Measurements from ENCODE around the gene GRK4.
A peak's percentile ranks its signal among the peaks of the same experiment; 100 is the strongest.

Gene GRK4

DNA sequence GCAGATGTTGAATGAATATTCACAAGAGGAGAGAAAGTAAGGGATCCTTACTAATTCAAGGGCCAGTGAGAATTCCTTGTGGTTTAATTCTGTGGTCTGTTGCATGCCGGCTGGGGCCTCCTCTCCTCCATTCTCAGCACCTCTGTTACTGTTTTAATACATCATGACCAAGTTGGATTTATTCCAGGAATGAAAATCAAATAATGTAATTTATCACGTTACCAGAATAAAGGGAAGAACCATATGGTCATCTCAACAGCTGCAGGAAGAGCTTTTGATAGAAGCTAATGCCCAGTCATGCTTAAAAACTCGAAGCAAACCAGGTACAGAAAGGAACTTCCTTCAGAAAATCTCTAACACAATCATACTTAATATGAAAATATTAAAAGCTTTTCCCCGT is 54.1 kb downstream of the GRK4 start:
- DNase-seq: no peak

DNA sequence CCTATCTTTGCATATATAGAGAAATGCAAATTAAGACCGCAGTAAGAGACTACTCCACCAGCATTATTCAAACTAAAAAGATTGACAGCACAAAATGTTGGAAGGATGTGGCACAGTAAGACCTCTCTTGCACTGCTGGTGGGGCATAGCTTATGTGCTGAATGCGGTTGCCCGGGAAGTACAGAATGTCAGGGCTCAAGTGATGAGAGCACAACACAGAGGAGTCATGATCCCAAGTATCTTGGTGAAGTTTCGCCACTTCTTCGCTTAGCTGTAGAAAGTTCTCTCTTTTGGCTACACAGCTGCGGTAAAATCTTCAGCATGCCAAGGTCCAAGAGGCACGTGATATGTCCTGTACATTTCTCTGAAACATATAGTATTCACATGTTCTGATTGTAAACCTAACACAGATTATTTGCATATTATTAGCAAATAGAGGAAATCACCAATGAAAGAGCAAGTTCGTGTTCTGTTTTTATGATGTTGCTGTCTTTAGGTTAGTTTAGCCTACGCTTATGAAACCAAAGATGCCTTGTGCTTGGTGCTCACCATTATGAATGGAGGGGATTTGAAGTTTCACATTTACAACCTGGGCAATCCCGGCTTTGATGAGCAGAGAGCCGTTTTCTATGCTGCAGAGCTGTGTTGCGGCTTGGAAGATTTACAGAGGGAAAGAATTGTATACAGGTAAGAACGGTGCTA is 55.9 kb downstream of the GRK4 start:
- DNase-seq: no peak

DNA sequence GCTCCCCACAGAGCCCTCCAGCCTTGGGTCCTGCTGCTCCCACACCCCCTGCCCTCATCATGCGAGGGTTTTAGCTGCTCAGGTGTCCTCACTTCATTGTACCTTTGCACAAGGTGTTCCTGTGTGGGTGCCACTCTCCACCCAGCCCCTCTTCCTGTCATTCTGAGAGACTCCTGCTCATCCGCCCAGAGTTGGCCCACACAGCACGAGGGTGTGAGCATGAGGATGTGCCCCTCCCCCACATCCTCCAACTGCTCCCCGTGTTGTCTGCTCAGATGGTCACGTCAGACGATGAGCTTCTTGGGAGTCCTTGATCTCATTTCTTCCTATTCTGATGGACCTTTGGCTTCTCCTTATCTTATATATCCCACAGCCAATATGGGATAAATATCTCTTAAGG is 57.8 kb downstream of the GRK4 start:
- no peak for DNase-seq

DNA sequence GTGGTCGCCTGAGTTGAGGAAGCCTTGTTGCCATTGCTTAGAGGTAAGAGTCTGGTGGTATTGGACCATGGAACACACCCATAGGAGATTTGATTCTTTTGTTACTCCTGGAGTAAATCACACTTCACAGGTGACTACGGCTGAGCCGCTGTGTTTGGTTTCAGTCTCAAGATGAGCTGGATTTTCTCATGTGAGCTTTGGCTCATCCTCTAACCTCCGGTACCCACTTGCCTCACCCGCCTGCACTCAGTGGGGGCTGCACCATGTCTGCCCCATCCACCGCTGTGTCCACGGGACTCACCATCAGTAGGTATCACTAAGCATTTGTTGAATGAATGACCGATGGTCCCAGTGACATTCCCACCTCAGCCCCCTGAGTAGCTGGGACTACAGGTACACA is 58.3 kb downstream of the GRK4 start:
- DNase-seq: no peak

DNA sequence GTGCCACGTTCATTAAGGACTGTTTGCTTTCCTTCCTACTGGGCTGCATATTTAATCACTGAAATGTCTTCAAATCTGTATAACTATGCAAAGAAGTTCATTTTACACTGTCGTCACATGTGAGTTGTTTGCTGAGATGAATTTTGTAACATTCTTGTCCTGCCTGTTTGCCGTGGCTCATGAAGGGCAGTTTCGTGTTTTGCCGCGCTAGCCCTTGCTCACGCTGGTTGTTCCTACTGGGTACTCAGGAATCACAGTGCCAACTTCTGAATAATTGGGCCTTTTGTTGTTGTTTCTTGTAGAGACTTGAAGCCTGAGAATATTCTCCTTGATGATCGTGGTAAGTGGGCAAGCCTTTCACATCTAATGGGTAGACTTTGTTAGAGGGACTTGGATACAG is 58.7 kb downstream of the GRK4 start:
- DNase-seq: no peak

DNA sequence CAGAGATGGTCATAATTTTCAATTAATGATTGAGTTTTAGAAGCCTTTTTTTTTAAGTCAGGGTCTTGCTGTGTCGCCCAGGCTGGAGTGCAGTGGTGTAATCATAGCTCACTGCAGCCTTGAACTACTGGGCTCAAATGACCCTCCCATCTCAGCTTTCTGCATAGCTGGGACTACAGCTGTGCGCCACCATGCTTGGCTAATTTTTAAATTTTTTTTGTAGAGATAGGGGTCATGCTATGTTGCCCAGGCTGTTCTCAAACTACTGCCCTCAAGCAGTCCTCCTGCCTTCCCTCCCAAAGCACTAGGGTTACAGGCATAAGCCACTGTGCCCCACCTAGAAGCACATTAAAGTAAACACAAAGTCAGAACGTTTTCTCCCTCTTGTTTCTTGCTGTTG is 59.3 kb downstream of the GRK4 start:
- no peak for DNase-seq

DNA sequence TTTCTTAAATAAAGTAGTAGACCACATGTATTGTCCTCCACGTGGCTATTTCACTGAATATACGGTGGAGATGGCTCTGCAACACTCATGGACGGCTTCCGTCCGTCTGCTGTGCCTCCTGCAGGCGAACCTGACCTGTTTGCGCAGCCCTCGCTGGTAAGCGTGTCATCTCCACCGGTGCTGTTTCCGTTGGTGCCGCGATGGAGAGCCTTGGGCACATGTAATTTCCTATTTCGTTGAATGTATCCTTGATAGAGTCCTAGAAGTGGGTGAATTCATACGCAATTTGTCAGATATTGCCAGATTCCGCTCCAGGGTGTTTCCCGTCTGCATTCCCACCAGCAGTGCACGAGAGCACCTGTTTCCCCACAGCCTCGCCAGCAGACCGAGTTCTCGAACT is 62.5 kb downstream of the GRK4 start:
- no peak for DNase-seq

DNA sequence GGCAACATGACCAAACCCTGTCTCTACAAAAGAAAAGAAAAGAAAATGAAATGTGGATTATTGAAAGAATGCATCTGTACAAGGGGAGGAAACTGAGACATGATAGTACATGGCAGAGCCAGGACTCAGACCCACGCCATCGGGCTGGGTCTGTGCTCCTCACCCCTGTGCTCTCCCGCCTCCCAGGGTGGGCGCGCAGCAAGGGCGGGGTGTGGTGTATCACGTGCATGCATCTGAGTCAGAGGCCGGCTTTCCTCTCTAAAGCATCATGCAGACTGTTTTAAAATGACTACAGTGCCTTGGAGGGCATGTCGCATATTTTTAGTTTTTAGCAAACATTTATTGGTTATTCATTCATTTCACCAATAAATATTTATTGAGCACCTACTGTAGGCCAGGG is 63.2 kb downstream of the GRK4 start:
- no peak for DNase-seq

DNA sequence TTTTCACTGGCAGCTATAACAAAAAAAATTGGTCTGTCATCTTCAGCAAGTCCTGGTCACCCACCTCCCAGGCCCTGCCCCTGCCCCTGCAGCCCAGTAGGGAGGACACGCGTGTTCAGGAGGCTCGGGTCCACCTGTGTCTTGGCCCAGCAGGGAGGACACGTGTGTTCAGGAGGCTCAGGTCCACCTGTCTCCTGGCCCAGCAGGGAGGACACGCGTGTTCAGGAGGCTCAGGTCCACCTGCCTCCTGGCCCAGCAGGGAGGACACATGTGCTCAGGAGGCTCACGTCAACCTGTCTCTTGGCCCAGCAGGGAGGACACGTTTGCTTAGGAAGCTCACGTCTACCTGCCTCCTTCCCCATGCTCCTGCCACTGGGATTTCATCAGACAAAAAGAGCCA is 66.1 kb downstream of the GRK4 start:
- no peak for DNase-seq

DNA sequence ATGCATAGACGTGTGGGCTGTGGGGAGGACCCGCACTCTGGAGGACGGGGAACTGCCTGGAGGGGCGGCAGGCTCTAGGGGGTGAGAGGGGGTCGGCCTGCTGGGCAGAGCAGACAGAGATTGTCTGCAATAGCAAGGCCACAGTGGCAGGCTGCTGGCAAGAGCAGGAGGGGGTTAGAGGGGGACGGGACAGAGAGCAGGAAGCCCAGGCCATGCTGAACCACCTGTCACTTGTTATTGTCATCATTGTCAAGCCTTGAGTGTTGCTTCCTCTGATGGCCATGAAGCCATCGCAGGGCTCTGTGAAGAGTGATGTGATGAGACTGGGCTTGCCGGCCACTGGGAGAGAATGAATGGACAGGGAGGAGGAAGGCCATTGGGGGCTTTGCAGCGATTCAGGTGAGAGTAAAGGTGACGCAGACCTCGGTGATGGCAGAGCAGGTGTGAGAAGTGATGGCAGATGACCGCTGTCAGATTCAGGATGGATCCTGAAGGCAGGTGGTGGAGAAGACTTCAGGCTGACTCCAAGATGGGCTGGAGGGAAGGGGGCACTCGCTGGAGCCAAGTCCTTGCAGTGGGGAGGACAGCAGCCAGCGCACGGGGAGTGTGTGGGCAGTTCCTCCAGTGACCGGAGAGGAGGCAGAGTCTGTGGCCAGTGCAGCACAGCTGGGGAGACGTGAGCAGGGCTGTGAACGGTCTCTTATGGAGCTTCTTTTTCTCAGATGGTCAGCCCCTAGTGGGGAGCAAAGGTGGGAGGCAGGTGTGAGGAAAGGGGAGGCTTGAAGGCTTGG is 67.4 kb downstream of the GRK4 start:
- DNase-seq: no peak

DNA sequence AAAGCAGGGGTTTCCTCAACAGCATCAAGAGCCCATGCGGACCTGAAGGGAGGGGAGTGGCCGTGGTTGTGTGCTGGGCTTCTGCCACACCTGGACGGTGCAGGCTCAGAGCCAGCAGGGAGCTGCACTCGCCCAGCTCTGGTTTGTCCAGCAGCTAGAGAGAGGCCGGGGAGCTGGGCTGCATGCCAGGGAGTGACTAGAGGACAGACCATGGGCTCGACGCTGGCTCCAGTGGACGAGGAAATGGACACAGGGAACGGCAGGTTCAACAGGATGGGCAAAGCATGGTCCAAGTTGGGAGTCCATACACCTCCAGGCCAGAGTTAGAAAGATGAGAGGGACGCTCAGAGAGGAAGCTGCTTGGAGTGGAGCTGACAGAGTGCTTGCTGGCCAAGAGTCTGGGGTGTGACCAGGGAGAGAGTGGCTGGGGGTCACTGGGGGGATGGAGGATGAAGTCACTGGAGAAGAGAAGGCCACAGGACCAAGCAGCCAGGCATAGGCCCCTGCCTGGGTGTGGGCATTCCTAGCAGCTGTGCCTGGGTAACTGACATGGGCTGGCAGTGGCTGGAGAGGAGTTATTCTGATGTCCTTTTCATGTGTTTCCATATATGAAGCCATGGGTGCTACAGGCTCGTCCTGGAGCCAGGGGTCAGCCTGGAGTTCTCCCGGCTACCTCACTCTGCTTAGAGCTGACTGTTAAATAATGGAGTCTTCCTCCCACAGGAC is 68.1 kb downstream of the GRK4 start:
- no peak for DNase-seq

DNA sequence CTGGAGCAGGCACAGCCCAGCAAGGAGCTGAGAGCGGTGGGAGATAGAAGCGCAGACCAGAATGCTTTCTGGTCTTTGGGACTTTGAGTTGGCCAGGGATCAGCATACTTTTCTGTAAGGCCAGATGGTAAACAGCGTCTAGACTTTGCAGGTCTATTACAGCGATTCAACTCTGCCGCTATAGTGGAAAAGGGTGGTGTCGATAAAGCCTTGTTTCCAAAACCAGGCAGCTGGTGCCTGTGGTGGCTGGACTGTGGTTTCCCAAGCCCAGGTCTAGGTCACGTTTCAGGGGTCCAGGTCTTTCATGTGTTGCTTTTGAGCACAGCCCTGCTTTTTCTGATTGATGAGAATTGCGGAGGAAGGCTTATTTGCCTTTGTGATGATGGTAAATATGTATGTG is 70.9 kb downstream of the GRK4 start:
- DNase-seq: no peak

DNA sequence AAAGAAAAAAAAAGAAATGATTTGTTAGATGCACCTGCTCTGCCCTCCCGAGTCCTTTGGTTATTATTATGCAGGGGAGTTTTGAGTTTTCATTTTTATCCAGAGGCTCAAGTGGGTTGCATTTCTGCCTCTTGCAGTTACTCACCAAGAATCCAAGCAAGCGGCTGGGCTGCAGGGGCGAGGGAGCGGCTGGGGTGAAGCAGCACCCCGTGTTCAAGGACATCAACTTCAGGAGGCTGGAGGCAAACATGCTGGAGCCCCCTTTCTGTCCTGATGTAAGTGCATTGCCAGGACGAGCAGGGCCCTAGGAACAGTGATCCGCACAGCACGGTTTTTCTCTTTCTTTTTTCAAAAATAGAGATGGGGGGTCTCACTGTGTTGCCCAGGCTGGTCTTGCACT is 71.9 kb downstream of the GRK4 start:
- no peak for DNase-seq

DNA sequence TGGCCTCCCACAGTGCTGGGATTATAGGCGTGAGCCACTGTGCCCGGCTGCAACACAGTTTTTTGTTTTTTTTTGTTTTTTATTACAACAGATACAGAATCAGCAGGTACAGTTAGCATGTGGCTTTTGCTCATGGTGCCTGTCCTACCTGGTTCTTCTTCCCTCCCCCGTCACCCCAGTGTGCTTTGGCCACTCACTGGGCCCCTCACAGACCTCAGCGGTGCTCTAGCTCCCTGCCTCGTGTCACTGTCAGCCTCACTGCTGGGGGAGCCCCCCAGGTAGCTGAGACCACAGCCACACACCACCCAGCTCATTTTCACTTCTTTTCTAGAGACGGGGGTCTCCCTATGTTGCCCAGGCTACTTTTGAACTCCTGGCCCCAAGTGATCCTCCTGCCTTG is 72.3 kb downstream of the GRK4 start:
- no peak for DNase-seq

DNA sequence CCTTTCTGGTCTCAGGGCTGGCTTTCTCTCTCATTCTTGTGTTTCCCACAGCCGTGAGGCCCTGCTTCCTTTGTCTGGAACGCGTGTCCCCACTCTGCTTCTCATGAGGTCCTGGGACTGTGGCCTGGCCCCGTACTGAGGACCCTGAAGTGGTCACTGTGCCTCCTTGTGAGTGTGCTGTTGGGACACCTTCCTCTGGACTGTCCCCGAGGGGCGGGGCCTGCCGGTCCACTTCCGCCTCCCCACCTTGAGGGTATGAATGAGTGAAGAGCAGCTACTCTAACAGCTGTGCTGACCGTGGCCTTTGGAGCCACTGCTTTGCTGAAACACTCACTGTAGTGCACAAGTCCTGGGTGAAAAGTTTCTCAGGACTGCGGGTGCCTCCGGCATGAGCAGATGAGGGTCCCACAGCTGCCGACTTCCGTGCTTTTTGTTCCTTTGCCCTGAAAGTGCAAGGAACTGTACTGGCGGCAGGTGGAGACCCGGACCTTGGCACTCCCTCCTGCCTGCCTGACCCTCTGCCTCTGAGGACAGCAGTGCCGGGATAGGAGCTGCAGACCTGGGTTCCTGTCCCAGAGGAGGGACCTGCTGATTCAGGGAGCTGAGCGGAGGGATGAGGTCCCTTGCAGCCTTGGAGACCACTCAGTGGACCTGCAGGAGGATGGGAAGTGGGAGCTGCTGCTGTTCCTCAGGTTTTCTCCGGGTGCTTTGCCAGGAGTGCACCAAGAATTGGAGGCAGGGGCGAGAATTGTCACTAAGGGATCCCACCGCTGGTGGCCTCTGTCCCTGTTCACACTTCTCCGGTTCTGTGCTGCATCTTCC is 73.0 kb downstream of the GRK4 start:
- no peak for DNase-seq

DNA sequence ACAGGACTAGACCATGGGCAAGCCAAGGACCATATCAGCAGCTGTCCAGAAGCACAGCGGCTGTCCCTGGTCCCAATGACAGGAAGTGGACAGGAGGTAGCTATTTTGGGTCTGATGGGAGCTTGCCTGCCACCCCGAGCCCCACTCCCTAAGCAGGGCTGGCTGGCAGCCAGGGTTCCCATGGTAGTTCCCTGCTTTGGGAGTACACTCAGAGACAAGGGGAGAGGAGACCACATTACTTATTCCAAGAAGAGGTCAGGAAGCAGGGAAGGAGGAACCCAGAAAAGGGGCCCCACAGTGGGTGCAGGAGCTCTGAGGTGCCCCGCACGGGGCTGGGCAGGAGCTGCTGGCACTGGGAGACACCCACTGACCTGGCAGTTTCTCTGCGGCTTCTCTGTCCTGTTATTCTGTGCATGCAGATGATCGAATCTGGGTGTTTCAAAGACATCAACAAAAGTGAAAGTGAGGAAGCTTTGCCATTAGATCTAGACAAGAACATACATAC is 74.6 kb downstream of the GRK4 start:
- DNase-seq: no peak

DNA sequence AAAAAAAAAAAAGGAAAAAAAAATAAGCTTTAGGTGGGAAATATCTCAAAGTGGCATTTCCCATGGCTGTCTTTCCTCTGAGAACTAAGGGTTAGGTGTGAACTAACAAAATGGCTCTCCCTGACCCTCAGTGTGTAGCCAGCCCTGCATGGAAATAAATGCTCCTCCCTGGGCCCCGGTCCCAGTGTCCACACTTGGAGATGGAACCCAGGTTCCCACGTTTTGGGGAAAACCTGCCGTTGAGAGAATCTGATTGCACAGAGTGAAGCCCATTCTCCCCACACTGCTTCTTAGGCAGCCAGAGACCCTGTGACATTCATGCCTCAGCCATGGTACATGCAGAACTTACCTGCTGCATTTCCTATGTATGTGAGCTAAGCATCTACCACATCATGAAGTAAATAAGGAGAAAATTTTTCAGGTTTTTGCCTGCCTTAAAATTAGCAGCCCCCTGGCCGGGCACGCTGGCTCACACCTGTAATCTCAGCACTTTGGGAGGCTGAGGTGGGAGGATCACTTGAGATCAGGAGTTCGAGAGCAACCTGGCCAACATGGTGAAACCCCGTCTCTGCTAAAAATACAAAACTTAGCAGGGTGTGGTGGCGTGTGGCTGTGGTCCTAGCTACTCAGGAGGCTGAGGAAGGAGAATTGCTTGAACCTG is 76.5 kb downstream of the GRK4 start:
- no peak for DNase-seq

DNA sequence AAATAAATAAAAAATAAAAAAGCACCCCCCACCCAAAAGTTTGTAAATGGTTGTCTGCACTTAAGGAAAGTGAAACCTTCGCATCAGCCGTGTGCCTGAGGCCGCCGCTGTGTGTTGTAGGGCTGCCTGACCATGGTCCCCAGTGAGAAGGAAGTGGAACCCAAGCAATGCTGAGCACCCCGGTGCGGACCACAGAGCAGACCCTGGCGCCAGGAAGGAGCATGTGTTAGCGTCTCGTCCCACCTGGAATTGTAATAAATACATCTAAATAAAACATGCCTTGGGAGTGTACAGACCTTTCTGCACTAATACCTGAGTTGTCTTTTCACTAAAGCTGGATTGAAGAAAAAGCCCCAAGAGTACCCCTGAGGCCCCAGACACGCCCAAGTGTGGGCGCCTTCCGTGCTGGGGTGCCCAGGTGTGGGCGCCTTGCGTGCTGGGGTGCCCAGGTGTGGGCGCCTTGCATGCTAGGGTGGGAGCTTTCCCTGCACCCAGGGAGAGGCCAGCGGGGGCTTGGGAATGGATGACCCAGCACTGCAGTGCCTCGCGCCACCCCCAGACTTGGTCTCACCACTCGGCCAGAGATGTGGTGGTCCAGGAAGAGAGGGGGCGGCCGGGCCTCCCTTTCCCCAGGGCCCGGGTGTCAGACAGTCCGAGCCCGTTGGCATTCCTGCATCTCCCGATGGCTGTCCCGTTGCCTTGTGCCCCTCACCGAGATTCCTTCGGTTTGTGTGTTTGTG is 77.3 kb downstream of the GRK4 start:
- DNase-seq: no peak

DNA sequence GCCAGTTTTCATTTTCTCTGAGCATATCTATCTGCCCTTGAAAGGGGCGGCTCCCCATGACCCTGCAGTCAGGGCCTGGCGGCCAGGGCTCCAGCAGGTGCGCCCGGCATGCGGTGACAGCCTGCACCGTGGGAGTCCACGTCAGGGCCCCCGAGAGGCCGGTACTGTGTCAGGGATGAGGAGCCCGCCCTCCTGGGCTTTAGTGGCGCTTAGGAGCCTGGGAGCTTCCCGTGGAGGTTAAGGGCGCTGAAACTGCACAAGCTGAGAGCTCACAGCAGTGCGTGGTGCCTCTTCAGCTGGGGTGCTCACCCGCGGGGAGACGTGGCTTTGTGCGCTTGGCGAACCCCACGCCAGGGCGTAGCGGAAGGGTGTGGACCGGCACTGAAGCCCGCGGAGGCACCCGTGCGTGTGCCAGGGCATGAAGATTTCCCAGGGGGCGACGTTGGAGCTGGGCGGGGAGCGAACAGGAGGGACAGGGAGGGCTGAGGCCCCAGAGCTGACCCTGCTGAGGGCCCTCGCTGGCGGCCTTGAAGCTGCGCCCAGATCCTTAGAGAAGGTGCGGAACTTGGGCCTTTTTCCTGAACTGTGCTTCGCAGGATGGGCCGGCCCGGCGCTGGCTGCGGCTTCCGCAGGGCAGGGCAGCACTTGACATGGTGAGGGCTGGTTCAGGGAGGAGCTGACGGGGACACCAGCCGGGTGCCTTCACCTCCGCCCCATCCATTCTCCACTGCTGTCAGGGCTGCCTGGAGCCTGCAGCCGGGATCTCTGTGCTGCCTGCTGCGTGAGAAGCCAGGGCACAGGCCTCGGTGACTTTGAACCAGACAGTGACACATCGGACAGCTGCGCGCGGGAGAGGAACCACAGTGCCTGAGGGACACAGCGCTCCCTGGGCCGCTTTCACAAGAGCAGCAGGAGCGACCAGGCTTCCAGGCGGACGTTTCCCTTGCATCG is 78.1 kb downstream of the GRK4 start:
- peak; percentile 7 to 37 for DNase-seq

DNA sequence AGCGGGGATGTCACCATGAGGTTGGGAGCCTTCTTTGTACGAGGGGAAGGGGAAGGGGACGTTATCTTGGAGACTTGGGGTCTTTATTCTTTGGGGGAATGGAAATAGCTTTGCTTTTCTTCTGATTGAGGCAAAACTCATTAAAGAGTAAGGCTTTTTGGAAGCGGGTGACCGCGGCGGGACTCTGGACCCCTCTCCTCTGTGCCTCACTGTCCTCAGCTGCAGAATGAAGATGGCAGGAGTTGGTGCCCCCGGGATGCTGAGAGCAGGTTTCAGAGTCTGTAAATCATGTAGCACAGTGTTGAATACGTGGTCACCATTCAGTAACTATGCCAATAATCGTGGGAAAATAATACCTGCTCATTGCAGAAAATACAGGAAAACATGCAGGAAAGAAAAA is 78.9 kb downstream of the GRK4 start:
- DNase-seq: no peak
